NOMO-1 treated with DMSO at 0.1 percent for 48 hours (cell line): Measurements from ENCODE around the gene GMDS.

Experiments
- DNase-seq: peaks from one replicate; lab custom pipeline; 2025; ENCODE audit not compliant: unreplicated experiment; lab: John Stamatoyannopoulos, UW

GMDS gene

DNA sequence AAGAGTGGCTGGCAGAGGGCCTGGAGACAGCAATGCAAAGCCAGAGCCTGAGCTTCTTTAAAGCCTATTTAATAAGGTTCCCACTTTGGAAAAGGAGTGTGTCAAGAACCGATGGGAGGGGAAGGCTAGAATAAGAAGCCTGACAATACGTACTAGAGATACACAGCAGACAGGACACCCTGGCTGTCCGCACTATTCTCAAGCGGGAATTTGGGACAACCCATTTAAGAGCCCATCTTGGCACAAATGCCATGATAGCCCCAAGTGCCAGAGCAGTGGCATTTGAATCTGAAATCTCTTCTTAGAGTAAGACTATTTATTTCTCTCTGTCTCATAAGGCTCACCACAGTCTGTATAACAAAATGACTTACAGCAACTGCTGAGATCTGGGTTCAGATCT is 3.1 kb downstream of the GMDS start:
- DNase-seq = no peak

DNA sequence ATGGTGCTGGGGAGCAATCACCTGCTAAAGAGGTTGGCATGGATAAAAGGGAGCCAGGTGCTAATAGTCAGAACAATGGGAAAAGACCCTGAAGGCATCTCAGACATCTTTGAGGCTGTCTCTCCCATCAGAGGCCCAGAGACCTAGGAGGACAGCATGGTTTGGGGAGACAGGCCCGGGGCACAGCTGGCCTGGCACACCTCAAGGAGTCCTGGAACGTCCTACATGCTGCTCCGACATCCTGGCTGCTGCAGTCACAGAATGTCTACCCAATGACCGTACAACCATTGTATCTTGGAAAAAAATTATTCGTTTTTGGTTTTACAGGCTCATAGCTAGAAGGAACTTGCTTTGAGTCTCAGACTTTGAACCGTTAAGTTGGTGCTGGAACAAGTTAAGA is 4.4 kb downstream of the GMDS start:
- DNase-seq = no peak

DNA sequence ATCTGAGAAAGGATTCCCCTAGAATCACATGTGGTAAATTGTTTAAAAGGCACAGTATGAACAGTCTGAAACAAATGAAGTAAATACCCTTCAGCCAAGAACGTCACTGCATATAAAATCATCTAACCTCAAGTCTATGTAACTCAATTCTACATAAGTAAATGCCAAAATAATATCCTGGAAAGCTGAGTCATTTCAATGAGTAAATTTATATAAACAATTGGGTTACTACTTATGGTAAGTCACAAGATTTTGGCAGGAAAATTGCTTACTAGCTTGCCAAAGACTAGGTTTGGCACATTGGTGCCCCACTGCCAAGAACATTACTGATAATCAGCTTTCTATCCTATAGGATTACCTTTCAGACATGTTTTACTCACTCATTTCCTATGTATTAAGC is 8.4 kb downstream of the GMDS start:
- DNase-seq = no peak

DNA sequence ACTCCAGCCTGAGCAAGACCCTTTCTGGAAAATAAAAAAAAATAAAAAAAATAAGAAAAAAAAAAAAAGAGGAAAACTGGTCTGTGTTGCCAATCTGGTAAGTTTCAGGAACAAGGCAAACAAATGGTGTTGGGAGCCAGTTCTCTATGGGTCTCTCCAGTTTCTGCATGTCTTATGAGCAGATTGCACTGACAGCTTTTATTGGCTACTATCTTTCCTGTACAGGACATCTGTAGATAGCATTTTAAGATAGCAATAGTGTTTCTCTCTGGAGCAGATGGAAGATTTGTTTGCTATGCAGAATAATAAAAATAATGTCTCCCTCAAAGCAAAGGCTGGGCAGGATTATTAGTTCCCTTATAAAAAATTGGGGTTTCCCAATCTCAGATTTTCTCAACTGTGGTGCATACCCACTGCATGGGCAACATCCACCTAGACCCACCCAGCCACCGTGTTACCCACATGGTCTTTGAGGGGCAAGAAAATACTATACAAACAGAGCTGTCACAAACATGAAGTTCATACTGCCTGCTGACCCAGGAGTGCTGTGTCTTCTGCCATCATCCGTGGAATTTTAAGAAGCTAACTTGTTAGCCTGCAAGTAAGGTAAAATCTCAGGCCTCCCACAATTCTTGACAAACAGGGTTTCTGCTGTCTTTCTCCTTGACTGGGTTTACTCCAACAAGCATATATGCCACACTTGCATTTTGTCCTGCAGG is 9.5 kb downstream of the GMDS start:
- DNase-seq = no peak

DNA sequence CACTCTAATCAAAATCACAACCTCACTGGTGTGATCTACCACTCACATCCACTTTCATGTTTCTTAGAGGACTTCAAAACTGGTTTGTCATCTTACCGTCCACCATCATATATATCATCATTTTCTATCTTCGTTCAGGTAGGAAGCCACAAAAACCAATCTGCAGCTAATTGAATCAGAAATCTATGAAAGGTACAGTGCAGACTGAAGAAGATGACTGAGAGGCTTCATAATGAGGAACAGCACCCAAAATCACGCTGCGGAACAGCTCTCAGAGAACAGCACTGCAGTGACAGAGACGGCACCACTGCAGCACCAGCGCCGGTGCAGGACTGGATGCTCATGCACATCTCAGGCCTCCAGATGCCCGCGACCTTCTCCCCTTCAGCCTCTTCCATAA is 13.0 kb downstream of the GMDS start:
- DNase-seq = no peak

DNA sequence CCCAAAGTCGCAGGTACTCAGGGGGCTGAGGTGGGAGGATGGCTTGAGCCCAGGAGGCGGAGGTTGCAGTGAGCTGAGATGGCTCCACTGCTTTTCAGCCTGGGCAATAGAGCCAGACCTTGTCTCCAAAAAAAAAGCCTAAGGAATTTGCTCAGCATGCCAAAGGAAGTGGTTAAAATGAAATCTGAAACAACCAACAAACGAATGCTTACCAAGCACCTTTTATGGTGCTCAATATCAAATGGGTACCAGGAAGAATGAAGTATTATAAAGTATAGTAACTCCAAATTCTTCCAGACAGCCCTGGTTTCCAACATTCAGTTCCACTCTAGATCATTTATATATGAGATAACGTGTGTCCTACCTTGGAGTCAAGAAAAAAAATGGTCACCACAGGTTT is 14.0 kb downstream of the GMDS start:
- no peak for DNase-seq

DNA sequence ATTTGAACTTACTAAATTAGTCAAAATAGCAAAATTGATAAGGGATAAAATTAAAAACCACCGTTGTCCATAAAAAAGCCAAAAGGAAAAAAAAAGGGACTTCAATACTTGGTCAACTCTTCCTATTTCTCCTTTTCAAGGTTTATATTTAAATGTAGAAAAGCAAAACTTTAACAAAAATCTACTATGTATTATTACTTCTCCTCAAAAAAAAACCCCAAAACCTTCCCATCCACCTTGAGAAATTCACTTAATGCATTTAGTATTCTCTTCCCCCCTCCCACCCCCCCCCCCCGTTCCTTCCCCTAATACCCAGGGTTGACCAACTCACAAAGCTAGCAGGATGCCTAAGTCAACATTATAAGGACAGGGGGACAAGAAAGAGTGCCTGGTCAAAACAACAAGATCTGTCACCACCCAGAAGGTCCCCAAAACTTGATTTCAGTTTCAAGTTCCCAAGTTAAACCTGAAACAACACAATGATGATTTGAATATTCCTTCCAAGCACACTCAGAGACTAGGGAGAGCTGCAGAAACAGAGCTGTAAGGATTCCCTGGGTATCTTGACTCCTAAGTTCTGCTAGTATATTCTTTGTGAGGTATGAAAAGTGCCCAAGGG is 14.6 kb downstream of the GMDS start:
- DNase-seq = no peak

DNA sequence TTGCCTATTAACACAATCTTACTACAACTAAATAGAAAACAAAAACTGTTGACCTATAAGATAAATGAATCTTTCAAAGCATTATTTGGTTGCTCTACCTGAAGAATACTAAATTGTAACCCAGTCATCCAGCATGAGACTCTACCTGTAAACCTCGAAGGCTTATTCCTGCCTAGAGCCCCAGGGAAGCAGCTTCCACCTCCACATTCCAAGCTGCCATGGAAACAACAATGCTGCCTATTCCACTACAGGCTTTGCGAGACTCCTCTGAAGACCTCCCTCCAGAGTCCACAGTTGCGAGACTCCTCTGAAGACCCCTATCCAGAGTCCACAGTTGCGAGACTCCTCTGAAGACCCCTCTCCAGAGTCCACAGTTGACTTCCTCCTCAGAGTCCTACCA is 15.7 kb downstream of the GMDS start:
- no peak for DNase-seq

DNA sequence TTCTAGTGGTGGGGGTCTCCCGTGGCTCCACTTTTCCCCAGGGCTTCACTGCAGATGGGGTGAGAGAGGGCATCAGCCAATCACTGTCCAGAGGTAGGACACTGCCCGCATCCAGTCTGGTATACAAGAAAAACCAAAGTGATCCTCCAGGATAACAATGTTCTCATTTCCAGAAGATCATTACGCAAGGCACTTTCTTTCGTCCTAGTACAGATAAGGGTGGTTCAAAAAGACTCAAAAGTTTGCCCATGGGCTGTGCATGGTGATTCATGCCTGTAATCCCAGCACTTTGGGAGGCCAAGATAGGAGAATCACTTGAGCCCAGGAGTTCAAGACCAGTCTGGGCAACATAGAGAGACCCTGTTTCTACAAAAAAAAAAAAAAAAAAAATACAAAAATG is 16.4 kb downstream of the GMDS start:
- DNase-seq = no peak

DNA sequence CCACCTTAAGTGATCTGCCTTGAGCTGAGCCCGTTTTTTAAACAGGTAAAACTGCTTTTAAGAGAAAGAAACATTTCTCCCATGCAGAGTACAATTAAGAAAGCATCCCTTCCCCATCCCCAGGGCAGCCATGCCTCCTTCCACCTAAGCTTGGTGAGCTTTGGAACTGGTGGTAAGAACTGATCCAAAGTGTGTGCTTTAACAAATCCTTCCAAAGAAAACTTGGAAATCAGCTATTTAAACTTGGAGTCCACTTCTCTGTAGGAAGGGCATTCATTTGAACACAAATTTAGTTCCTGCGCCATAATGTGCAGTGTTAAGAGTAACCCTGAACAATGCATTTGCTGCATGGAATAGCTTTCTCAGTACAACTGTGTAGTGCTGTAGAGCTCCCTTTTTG is 17.0 kb downstream of the GMDS start:
- DNase-seq = no peak

DNA sequence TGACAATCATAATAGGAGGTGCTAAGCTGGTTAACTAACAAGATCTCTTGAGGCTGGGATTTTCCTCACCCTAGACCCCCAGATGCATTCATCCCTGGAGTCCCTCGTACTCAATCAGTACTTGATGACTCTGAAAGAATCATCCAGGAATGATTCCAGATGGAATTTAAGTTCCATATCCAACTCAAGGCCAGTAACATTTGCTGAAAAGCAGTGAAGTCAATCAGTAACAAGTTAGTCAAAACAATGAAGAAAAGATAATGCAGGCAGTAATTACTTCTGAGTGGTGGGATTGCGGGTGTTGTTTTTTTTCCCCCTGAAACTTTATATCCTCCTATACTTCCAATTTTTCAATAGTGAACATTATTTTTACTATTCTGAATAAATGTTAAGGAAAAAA is 18.6 kb downstream of the GMDS start:
- no peak for DNase-seq

DNA sequence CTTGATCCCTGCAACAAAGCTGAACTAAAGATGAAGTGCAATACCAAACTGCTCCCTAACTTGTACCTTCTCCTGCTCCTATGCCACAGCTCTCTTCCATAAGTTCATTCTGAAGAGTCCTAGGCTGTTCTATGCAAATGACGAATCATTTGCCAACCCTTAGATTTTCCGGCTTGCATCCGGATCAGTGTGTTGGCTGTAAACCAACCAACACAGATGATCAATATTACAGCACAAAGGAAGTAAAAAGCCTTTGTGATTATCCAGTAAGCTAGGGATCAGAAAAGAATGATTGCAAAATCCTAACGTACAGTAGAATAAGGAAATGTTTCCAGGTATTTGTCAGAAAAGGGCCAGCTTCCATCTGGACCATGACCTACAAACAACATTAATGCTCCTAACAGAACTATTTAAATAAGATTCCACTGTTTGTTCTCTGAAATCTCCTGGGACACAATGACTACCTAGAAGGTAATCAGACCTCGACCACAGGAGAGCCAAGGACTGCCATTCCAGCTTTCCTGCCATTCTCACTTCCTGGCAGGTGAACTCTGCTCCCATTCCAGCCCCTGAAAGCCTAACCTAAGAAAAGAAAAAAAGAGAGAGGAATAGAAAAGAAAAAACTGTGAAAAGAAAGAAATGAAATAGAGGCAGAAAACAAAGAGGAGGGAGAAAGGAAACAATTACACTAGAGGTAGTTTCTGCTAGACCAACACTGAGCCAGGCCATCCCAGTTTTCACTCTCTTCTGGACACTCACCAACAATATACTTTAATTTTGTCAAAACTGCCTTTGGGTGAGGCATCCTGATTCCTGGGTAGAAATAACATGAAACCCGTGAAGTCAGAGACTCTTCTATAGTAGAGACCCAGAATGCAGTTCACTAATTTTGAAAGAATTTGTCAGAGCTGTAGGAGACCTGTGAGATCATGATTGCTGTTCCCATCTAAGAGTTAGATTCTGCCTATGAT is 19.7 kb downstream of the GMDS start:
- no peak for DNase-seq

DNA sequence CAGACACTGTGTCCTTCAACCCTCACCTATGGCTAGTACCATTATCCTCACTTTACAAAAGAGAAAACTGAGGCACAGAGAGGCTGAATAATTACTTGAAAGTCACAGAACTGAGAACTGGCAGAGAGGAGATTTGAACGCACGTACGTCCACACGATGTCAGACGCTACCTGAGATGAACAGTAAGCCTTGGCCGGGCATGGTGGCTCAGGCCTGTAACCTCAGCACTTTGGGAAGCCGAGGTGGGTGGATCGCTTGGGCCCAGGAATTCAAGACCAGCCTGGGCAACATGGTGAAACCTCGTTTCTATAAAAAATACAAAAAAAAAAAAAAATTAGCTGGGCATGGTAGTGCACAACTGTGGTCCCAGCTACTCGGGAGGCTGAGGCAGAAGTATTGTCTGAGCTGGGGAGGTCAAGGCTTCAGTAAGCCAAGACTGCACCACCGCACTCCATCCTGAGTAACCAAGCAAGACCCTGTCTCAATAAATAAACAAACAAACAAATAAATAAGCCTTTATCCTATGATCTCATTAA is 20.5 kb downstream of the GMDS start:
- no peak for DNase-seq

DNA sequence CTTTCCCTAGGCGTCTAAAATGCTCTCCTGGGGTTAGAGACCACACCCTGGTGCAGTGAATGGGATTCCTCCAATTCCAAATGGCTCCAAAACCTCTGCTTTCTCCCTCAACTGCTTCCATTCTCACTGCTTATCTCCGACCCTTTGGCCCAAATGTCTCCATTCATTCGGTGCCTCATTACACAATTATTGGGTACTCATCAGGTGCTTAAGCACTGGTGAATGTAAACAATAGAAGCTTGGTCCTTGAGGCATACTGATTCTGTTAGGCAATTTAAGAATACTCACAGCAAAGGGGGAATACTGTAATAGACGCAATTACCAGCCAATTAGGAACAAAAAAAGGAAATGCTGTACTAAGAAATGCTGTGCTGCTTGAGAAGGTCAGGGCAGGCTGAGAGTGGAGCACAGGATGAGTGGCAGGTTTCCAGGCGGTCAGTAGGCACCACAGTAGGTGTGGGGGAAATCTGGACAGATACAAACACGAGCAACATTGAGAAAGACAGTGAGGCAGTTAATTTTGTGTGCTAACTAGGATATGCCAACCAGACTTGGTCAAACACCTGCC is 23.0 kb downstream of the GMDS start:
- no peak for DNase-seq

DNA sequence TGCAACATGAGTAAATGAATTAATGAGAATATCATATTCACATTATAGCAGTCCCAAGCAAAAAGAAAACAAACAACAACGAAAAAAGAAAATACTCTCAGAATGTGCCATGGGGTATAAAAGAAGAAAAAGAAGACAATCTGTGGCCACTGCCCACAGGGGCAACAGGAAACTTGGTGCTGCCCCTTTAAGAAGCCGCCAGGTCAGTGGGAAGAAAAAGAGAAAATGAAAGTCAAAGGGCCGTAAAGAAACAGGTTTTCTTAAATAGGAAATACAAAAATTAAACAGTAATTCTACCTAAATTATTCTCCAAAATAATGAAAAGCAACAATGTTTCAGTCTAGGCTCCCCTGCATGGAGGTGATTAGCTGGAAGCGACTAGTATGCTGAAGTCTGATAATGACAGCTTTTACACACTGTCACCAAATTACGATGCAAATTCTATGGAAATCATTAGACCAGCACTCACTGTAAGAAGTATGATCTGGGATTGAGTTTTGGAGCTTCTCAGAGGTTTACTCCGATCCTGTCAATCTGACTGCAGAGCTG is 23.6 kb downstream of the GMDS start:
- peak; percentile 44 for DNase-seq

DNA sequence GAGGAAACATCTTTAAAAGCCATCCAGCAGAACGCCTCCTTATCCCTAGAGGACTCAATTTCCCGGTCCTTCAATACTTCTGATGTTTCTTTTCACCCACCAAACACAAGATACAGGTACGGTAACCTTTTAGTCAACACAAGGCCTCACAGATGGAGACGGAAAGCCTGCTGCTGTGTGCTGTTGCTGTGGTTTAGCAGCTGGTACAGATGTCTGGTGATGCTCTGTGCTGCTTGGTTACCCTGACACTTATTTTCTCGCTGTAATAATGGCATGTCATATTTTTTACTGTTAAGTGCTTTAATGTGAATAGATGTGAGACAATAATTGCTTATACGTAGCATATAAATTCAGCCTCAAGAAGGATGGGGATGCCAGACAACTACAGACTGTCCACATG is 25.3 kb downstream of the GMDS start:
- DNase-seq = no peak

DNA sequence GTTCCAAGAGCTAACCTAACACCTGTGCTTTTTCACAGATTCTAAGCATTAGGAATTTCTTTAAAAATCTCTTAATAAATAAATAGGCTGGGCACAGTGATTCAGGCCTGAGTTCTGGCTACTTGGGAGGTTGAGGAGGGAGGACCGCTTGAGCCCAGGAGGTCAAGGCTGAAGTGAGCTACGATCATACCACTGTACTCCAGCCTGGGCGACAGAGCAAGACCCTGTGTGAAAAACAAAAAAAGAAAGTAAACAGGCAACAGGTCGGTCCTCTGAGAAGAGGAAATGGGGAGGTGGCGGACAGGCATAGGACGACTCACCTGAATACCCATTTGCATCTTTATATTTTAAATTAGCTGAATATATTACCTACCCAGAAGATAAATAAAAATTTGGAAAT is 26.5 kb downstream of the GMDS start:
- DNase-seq = no peak

DNA sequence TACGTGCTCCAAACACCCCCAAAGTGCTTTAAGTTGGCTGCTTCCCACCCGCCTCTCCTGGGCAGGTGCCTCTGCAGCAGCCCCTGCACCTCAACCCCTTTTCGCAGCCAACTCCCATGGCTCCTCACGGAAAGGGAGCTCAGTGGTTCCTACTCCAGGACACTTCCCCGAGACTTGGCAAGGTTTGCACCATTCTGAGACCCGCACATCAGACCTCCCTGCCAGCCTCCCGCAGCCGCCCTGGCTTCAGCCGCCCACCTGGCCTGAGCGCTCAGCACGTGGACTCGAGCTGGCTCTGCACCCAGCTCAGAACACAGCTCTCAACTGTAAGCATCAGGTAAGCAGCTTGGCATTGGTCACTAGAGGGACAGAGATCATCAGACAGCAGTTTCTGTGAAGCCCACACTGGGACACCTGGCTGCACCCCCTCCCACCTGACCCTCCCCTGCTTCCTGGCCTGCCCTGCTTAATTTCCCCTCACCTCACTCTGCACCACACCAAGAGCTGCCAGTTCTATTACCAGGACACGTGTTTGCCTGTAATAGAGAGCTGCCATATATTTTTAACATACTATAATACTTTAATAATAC is 28.5 kb downstream of the GMDS start:
- DNase-seq = no peak

DNA sequence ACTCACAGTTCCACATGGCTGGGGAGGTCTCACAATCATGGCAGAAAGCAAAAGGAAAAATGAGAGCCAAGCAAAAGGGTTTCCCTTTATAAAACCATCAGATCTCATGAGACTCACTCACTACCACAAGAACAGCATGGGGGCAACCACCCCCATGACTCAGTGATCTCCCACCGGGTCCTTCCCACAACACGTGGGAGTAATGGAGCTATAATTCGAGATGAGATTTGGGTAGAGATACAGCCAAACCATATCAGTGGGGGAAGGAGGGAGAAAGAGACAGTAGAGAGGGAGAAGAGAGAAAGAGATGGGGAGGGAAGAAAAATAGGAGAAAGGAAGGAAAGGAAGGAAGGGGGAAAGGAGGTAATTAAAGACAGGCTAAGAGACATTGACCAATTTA is 30.1 kb downstream of the GMDS start:
- no peak for DNase-seq

DNA sequence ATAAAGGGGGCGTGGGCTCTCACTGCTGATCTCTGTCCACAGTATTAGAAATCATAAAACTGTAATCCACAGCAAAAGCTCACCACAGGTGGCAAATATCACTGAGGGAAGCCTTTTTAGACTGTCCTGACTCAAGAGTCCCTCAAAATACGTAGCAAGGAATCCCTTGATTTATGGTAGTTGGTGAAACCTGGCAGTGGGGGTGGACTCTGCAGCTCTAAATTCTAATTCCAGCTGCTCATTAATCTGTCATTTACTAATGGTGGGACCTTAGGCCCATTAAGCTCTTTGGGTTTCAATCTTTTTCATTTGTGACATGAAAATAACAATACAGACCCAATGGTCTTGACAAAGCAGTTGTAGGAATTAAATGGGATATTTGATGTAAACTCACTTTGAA is 32.3 kb downstream of the GMDS start:
- no peak for DNase-seq
